WTC11 (cell line): ENCODE results near the gene EYA2.

Experiments used
- AFF4 ChIP-seq: sonication (generic); formaldehyde crosslinking; IDR thresholded peaks from 2 replicates; pipeline ENCODE4 v1.8.1; 2023; ENCODE audit warnings: mild to moderate bottlenecking, missing genetic modification reagents, borderline replicate concordance
- CTCF ChIP-seq: fragments of 200-600 bp; IDR thresholded peaks from 2 replicates; pipeline ENCODE4 v1.8.0; 2022; ENCODE audit warnings: antibody characterized with exemption
- E2F5 ChIP-seq: sonication (generic); formaldehyde crosslinking; IDR thresholded peaks from 2 replicates; pipeline ENCODE4 v1.8.1; 2022; ENCODE audit warnings: mild to moderate bottlenecking, moderate library complexity, missing genetic modification reagents
- FOXJ3 ChIP-seq: sonication (generic); formaldehyde crosslinking; IDR thresholded peaks from 2 replicates; pipeline ENCODE4 v1.9.0; 2021; ENCODE audit warnings: missing genetic modification reagents, mild to moderate bottlenecking, borderline replicate concordance
- IRF1 ChIP-seq: sonication (generic); formaldehyde crosslinking; IDR thresholded peaks from 2 replicates; pipeline ENCODE4 v1.8.0; 2023; ENCODE audit warnings: missing genetic modification reagents
- MAX ChIP-seq: sonication (generic); formaldehyde crosslinking; IDR thresholded peaks from 2 replicates; pipeline ENCODE4 v1.8.0; 2022; ENCODE audit warnings: mild to moderate bottlenecking, missing genetic modification reagents
- NFYB ChIP-seq: sonication (generic); formaldehyde crosslinking; conservative IDR thresholded peaks from 2 replicates; pipeline ENCODE4 v1.8.0; 2022; ENCODE audit warnings: low read depth, missing genetic modification reagents
- OVOL2 ChIP-seq: fragments of 250-450 bp; sonication (Bioruptor Pico); IDR thresholded peaks from 2 replicates; pipeline ENCODE4 v1.9.0; 2021; ENCODE audit warnings: mild to moderate bottlenecking, borderline replicate concordance
- SP1 ChIP-seq: sonication (generic); formaldehyde crosslinking; conservative IDR thresholded peaks from 2 replicates; pipeline ENCODE4 v1.8.1; 2022; ENCODE audit warnings: missing genetic modification reagents
- TEAD4 ChIP-seq: sonication (generic); formaldehyde crosslinking; IDR thresholded peaks from 2 replicates; pipeline ENCODE4 v1.8.0; 2022; ENCODE audit warnings: mild to moderate bottlenecking, missing genetic modification reagents
- USF1 ChIP-seq: sonication (generic); formaldehyde crosslinking; IDR thresholded peaks from 2 replicates; pipeline ENCODE4 v1.8.0; 2022; ENCODE audit warnings: mild to moderate bottlenecking, missing genetic modification reagents
- ZNF671 ChIP-seq: fragments of 250-450 bp; sonication (Bioruptor Pico); IDR thresholded peaks from 2 replicates; pipeline ENCODE4 v1.8.0; 2021; ENCODE audit warnings: mild to moderate bottlenecking

GRCh38 chr20:47215653-47216397, 321.2 kb downstream of the EYA2 start:
- TF ChIP-seq SP1 (CRISPR knock-in tag) (no peak), CTCF (no peak), FOXJ3 (CRISPR knock-in tag) (no peak), IRF1 (no peak), OVOL2 (CRISPR knock-in tag) (no peak), AFF4 (CRISPR knock-in tag) (no peak), MAX (CRISPR knock-in tag) (no peak), TEAD4 (no peak), ZNF671 (CRISPR knock-in tag) (no peak), E2F5 (CRISPR knock-in tag) (no peak), USF1 (CRISPR knock-in tag) (no peak), NFYB (CRISPR knock-in tag) (no peak)
